ENCODE measurements around the gene CFAP141. TPM values are rescaled to one million over a fixed set of nuclear protein-coding genes. Genes with fewer than 3 reads are reported as not detected.
A peak's percentile ranks its signal among the peaks of the same experiment; 100 is the strongest.

Gene CFAP141
- total and polyA plus RNA-seq, 2 of the 4 experiments (the other 2 are of a cell fraction): not detected

GRCh38 chr1:154220970-154221277, 14.8 kb upstream of the CFAP141 start:
- no CpG with 5 or more reads among the region's 33 CpGs for WGBS, 2 experiments (ENCODE audit: extremely low coverage in 2 of 2, insufficient read length in 1 of 2)
- Histone ChIP-seq H2BK20ac (ENCODE audit: low read depth, low read length) (no peak overlapping the region), H4K5ac (ENCODE audit: low read depth, low read length) (no peak overlapping the region; the same call in 1 of the 2 replicates), H2AK9ac (replicated peaks; ENCODE audit: low read depth, low read length, poor library complexity) (peak overlapping the region; percentile 98), H3K4me2 (ENCODE audit: low read depth, low read length) (no peak overlapping the region), H4K8ac (ENCODE audit: low read depth in 2 of 2, low read length in 2 of 2) (peak overlapping the region; percentile 56 to 88; a peak in 2 of 4 replicates), H3K79me1 (ENCODE audit: low read depth in 1 of 2, low read length in 2 of 2) (peaks cover 19 to 60% of the 10 kb centered on the region in 2 experiments), H4K91ac (ENCODE audit: insufficient read depth, low read depth, low read length) (peak overlapping the region; percentile 77; the same call in 1 of the 2 replicates), H2BK5ac (ENCODE audit: low read depth, low read length, poor library complexity, severe bottlenecking) (peak overlapping the region; percentile 98), H3K4me3 (ENCODE audit: insufficient read depth, low read depth, low read length) (peak overlapping the region; percentile 94), H3K18ac (ENCODE audit: low read depth, low read length) (peak overlapping the region; percentile 75), H3K23ac (ENCODE audit: low read depth, low read length) (no peak overlapping the region), H2AK5ac (ENCODE audit: low read depth, low read length) (peak overlapping the region; percentile 54; the same call in 1 of the 2 replicates), H3K27me3 (ENCODE audit: control insufficient read depth, insufficient read depth, low read length) (no peaks in the 10 kb centered on the region), H3K4me1 (ENCODE audit: control insufficient read depth, insufficient read depth, low read length) (no peaks in the 10 kb centered on the region; the same call in 1 of the 2 replicates), H2AFZ (replicated peaks; ENCODE audit: low read length, poor library complexity) (peak overlapping the region; percentile 91), H2BK15ac (ENCODE audit: low read depth, low read length) (no peak overlapping the region), H3K9me1 (ENCODE audit: insufficient read depth, low read length) (0 out of 2 replicates have a peak, but pooled peaks cover 2% of the 10 kb centered on the region), H3K14ac (replicated peaks; ENCODE audit: low read depth, low read length) (peak overlapping the region; percentile 79), H3K4ac (ENCODE audit: low read depth, low read length) (peak overlapping the region; percentile 82), H3K27ac (ENCODE audit: insufficient read depth, low read length) (peak overlapping the region; percentile 98), H4K20me1 (ENCODE audit: insufficient read depth, low read length) (peaks cover 40% of the 10 kb centered on the region), H3K36me3 (ENCODE audit: control insufficient read depth, insufficient read depth, low read length) (peaks cover 21% of the 10 kb centered on the region), H2BK120ac (ENCODE audit: low read depth, low read length) (no peak overlapping the region), H3K9me3 (ENCODE audit: control insufficient read depth, insufficient read depth, low read length) (no peaks in the 10 kb centered on the region), H3K56ac (ENCODE audit: extremely low read depth, insufficient read depth, low read length) (peak overlapping the region; percentile 77; the same call in 1 of the 2 replicates), H3K9ac (ENCODE audit: low read depth, low read length) (peak overlapping the region; percentile 99)
- ATAC-seq (ENCODE audit: low read depth): no peak; the same call in 1 of the 2 replicates
- DNase-seq: no peak
- intact Hi-C loops (cut with micrococcal nuclease): loop anchor here (5.0 kb wide), 1 partner anchor 36 kb away; no protein-coding TSS in a partner anchor
- dilution Hi-C loops (cut with HindIII; ENCODE audit: low sequenced_read_pairs, unreplicated experiment): no loop called here
- in situ Hi-C loops (cut with MboI; ENCODE audit: low sequenced_read_pairs): no loop called here
- POLR2A ChIA-PET (ENCODE audit: unreplicated experiment): interaction anchor here (0.6 kb wide), 1 partner anchor 29 kb away, joined by 3 read pairs; the partner anchor contains the start of gene TPM3
- TF ChIP-seq MAZ (IDR thresholded peaks at IDR 0.05; ENCODE audit: borderline replicate concordance, low read depth, low read length) (no peak), MAFK (IDR thresholded peaks at IDR 0.05; ENCODE audit: low read depth, low read length) (no peak), RCOR1 (IDR thresholded peaks at IDR 0.05; ENCODE audit: insufficient replicate concordance, low read length) (no peak), MXI1 (IDR thresholded peaks at IDR 0.05; ENCODE audit: borderline replicate concordance, low read depth, low read length) (no peak), RAD21 (IDR thresholded peaks at IDR 0.05; ENCODE audit: low read length) (no peak), ELK1 (IDR thresholded peaks at IDR 0.05; ENCODE audit: borderline replicate concordance, low read depth, low read length) (no peak), FOS (IDR thresholded peaks at IDR 0.05; ENCODE audit: low read depth, low read length) (no peak), CHD1 (IDR thresholded peaks at IDR 0.05; ENCODE audit: low read depth, low read length) (no peak), NFE2L2 (IDR thresholded peaks at IDR 0.05; ENCODE audit: low read depth, low read length) (no peak), CTCF (conservative IDR thresholded peaks at IDR 0.05; ENCODE audit: low read depth, low read length) (no peak), SMC3 (IDR thresholded peaks at IDR 0.05; ENCODE audit: low read depth, low read length) (no peak), BHLHE40 (IDR thresholded peaks at IDR 0.05; ENCODE audit: low read depth, low read length) (no peak), USF2 (IDR thresholded peaks at IDR 0.05; ENCODE audit: low read depth, low read length) (no peak), CEBPB (IDR thresholded peaks at IDR 0.05; ENCODE audit: low read depth, low read length) (no peak), RFX5 (IDR thresholded peaks at IDR 0.05; ENCODE audit: low read depth, low read length) (no peak), POLR2A (IDR thresholded peaks at IDR 0.05; ENCODE audit: low read depth, low read length) (no peak; the same call in 1 of the 2 replicates)
- no TSS peak for BruUV-seq (replicated peaks)
- CTCF ChIA-PET: interaction anchor here (1.1 kb wide), 1 partner anchor 18 kb away, joined by 3 read pairs; no protein-coding TSS in a partner anchor
